ENCODE data around the gene TEX14. TPM values are rescaled to one million over a fixed set of nuclear protein-coding genes. Genes with fewer than 3 reads are reported as not detected.
A peak's percentile ranks its signal among the peaks of the same experiment; 100 is the strongest.
"Not testable (repeated sequence)": the region's sequence is repeated elsewhere in the genome, so short reads cannot be mapped to it uniquely, and the experiment has no call there.

The TEX14 gene
- total and polyA plus RNA-seq, 2 experiments from 2014 or later: 0.15 TPM; not detected in 1

- no peaks in the 10 kb centered on the region for H3K9me3 ChIP-seq (ENCODE audit: low read depth)
- H3K79me2 ChIP-seq (ENCODE audit: insufficient read depth): no peaks in the 10 kb centered on the region
- H3K4me2 ChIP-seq (ENCODE audit: unreplicated experiment): no peak overlapping the region
- H3K9me2 ChIP-seq (ENCODE audit: insufficient read depth): no peaks in the 10 kb centered on the region
- no peaks in the 10 kb centered on the region for H3K4me1 ChIP-seq (ENCODE audit: insufficient read depth)
- H3K27ac ChIP-seq: no peak overlapping the region
- no peak overlapping the region for H3K9ac ChIP-seq
- no peaks in the 10 kb centered on the region for H3K27me3 ChIP-seq (replicated peaks; ENCODE audit: insufficient read depth)
- no peaks in the 10 kb centered on the region for H4K20me1 ChIP-seq (ENCODE audit: insufficient read depth)
- 44 to 58% methylated on average over 3 of the region's 3 CpGs for WGBS, 2 experiments (ENCODE audit: low coverage in 1 of 2, low lambda C conversion rate in 2 of 2, missing lambda C conversion rate in 2 of 2)
- H3K36me3 ChIP-seq (ENCODE audit: low read depth): no peaks in the 10 kb centered on the region
- TF ChIP-seq EZH2 (IDR thresholded peaks at IDR 0.05; ENCODE audit: insufficient read depth, poor library complexity, severe bottlenecking): no peak
- TF ChIP-seq EZH2phosphoT487 (IDR thresholded peaks at IDR 0.05; ENCODE audit: insufficient read depth, low read depth): no peak
- H2AFZ ChIP-seq: no peak overlapping the region
- no peak for DNase-seq
- H3K4me3 ChIP-seq: no peak overlapping the region
- no peaks in the 10 kb centered on the region for H3F3A ChIP-seq (ENCODE audit: insufficient read depth)
- in situ Hi-C loops (cut with MboI): no loop called here
Measured at GRCh38 chr17:58557981-58558380, 133.9 kb downstream of the TEX14 start.

DNA sequence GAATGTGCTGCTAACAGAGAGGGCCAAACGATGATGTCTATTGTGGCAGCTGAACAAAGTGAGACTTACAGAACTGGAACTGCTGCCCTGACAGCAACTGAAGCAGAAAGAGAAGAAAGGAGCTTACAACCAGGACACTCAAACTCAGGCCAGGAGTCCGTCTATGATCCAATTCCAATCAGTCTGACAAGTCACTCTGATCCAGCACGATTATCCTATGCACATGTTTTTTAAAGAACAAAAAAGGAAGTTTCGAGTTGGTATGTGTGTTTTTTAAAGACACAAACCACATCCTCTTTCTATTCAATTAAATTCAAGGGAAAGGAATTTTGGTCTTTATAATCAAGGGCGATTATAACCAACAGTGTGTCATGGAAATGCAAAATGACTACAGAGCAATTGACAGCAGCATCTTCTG lies 135.0 kb downstream of the TEX14 start:
- 5 to 15% methylated on average over 5 of the region's 5 CpGs for WGBS, 2 experiments (ENCODE audit: low coverage in 1 of 2, low lambda C conversion rate in 2 of 2, missing lambda C conversion rate in 2 of 2)
- no peak overlapping the region for H3K9ac ChIP-seq
- H3K4me2 ChIP-seq (ENCODE audit: unreplicated experiment): no peak overlapping the region

GRCh38 chr17:58555109-58555508 lies 136.7 kb downstream of the TEX14 start:
- H4K20me1 ChIP-seq (ENCODE audit: insufficient read depth); H3K27ac ChIP-seq; H3K27me3 ChIP-seq (replicated peaks; ENCODE audit: insufficient read depth); H3K9ac ChIP-seq; DNase-seq; H3K4me2 ChIP-seq (ENCODE audit: unreplicated experiment); H3K4me3 ChIP-seq; in situ Hi-C loops (cut with MboI); H3K79me2 ChIP-seq (ENCODE audit: insufficient read depth); H3F3A ChIP-seq (ENCODE audit: insufficient read depth); H2AFZ ChIP-seq; H3K9me2 ChIP-seq (ENCODE audit: insufficient read depth); H3K4me1 ChIP-seq (ENCODE audit: insufficient read depth); H3K36me3 ChIP-seq (ENCODE audit: low read depth); H3K9me3 ChIP-seq (ENCODE audit: low read depth): not testable (repeated sequence)
- 33 to 36% methylated on average over 3 of the region's 3 CpGs for WGBS, 2 experiments (ENCODE audit: low coverage in 1 of 2, low lambda C conversion rate in 2 of 2, missing lambda C conversion rate in 2 of 2)

More for the DNA sequence above, 135.0 kb downstream of the TEX14 start:
- Histone ChIP-seq H3K4me3 (no peak overlapping the region), H3K27ac (no peak overlapping the region), H2AFZ (no peak overlapping the region), H3K4me1 (ENCODE audit: insufficient read depth) (no peaks in the 10 kb centered on the region), H3K9me2 (ENCODE audit: insufficient read depth) (no peaks in the 10 kb centered on the region), H4K20me1 (ENCODE audit: insufficient read depth) (no peaks in the 10 kb centered on the region), H3F3A (ENCODE audit: insufficient read depth) (no peaks in the 10 kb centered on the region), H3K9me3 (ENCODE audit: low read depth) (no peaks in the 10 kb centered on the region), H3K36me3 (ENCODE audit: low read depth) (no peaks in the 10 kb centered on the region), H3K27me3 (replicated peaks; ENCODE audit: insufficient read depth) (no peaks in the 10 kb centered on the region), H3K79me2 (ENCODE audit: insufficient read depth) (no peaks in the 10 kb centered on the region)
- in situ Hi-C loops (cut with MboI): no loop called here
- no peak for DNase-seq
- no peak for TF ChIP-seq EZH2 (IDR thresholded peaks at IDR 0.05; ENCODE audit: insufficient read depth, poor library complexity, severe bottlenecking)
- TF ChIP-seq EZH2phosphoT487 (IDR thresholded peaks at IDR 0.05; ENCODE audit: insufficient read depth, low read depth): no peak

- WGBS, 2 experiments (ENCODE audit: low coverage in 1 of 2, low lambda C conversion rate in 2 of 2, missing lambda C conversion rate in 2 of 2): 54 to 62% methylated on average over 2 of the region's 2 CpGs
- Histone ChIP-seq H3K9me2 (ENCODE audit: insufficient read depth) (no peaks in the 10 kb centered on the region), H3K36me3 (ENCODE audit: low read depth) (no peaks in the 10 kb centered on the region), H3F3A (ENCODE audit: insufficient read depth) (no peaks in the 10 kb centered on the region), H2AFZ (no peak overlapping the region), H3K9me3 (ENCODE audit: low read depth) (no peaks in the 10 kb centered on the region), H4K20me1 (ENCODE audit: insufficient read depth) (no peaks in the 10 kb centered on the region), H3K9ac (no peak overlapping the region), H3K4me2 (ENCODE audit: unreplicated experiment) (no peak overlapping the region), H3K27me3 (replicated peaks; ENCODE audit: insufficient read depth) (peaks cover 17% of the 10 kb centered on the region), H3K4me1 (ENCODE audit: insufficient read depth) (no peaks in the 10 kb centered on the region), H3K4me3 (no peak overlapping the region), H3K79me2 (ENCODE audit: insufficient read depth) (no peaks in the 10 kb centered on the region), H3K27ac (no peak overlapping the region)
- in situ Hi-C loops (cut with MboI): no loop called here
- TF ChIP-seq EZH2phosphoT487 (IDR thresholded peaks at IDR 0.05; ENCODE audit: insufficient read depth, low read depth): no peak
- peak; percentile 20 for DNase-seq
Measured at GRCh38 chr17:58541249-58541648, 150.6 kb downstream of the TEX14 start.

GRCh38 chr17:58539698-58540097 lies 152.1 kb downstream of the TEX14 start:
- Histone ChIP-seq H3K9me2 (ENCODE audit: insufficient read depth) (no peaks in the 10 kb centered on the region), H3K36me3 (ENCODE audit: low read depth) (no peaks in the 10 kb centered on the region), H3K4me2 (ENCODE audit: unreplicated experiment) (no peak overlapping the region), H3K9ac (no peak overlapping the region), H3K4me1 (ENCODE audit: insufficient read depth) (peaks cover 9% of the 10 kb centered on the region; the same call in 1 of the 2 replicates), H2AFZ (no peak overlapping the region), H3K27me3 (replicated peaks; ENCODE audit: insufficient read depth) (peaks cover 15% of the 10 kb centered on the region), H3K9me3 (ENCODE audit: low read depth) (no peaks in the 10 kb centered on the region), H4K20me1 (ENCODE audit: insufficient read depth) (no peaks in the 10 kb centered on the region), H3K4me3 (no peak overlapping the region), H3K27ac (no peak overlapping the region), H3K79me2 (ENCODE audit: insufficient read depth) (no peaks in the 10 kb centered on the region), H3F3A (ENCODE audit: insufficient read depth) (peaks cover 4% of the 10 kb centered on the region)
- TF ChIP-seq EZH2 (IDR thresholded peaks at IDR 0.05; ENCODE audit: insufficient read depth, poor library complexity, severe bottlenecking): no peak
- no peak for TF ChIP-seq EZH2phosphoT487 (IDR thresholded peaks at IDR 0.05; ENCODE audit: insufficient read depth, low read depth)
- DNase-seq: no peak
- in situ Hi-C loops (cut with MboI): no loop called here

Data from GM23248 (cell line).